Dendritic cell treated with granulocyte-macrophage colony-stimulating factor and Interleukin-4, amounts not matched to agents 40 ng/mL and 50 ng/mL, for 4 days (primary cell): ENCODE data around the gene HPD.
"Not testable (repeated sequence)": the region's sequence is repeated elsewhere in the genome, so short reads cannot be mapped to it uniquely, and the experiment has no call there.

ENCODE experiments used
- H3K27ac Mint-ChIP-seq: one replicate; pipeline ENCODE4 v1.8.0; 2022; ENCODE audit warnings: mild to moderate bottlenecking, mixed read lengths
- H3K27me3 Mint-ChIP-seq: one replicate; pipeline ENCODE4 v1.8.0; 2022; ENCODE audit warnings: mild to moderate bottlenecking, mixed read lengths
- H3K36me3 Mint-ChIP-seq: one replicate; pipeline ENCODE4 v1.8.0; 2022; ENCODE audit warnings: low read depth, mixed read lengths
- H3K4me1 Mint-ChIP-seq: one replicate; pipeline ENCODE4 v1.8.0; 2022; ENCODE audit warnings: low read depth, mixed read lengths
- H3K4me3 Mint-ChIP-seq: one replicate; pipeline ENCODE4 v1.8.0; 2022; ENCODE audit warnings: mild to moderate bottlenecking, moderate library complexity, mixed read lengths
- H3K9me3 Mint-ChIP-seq: one replicate; pipeline ENCODE4 v1.8.0; 2022; ENCODE audit warnings: mixed read lengths
- intact Hi-C: fragments of 100-400 bp; cut with micrococcal nuclease; formaldehyde crosslinking; loops from one replicate; pipeline ENCODE4 v1.15.0; 2022

The HPD gene

GRCh38 chr12:121883315-121883660, 24.6 kb upstream of the HPD start:
- intact Hi-C loops: no loop called here
- no peak overlapping the region for H3K4me3 Mint-ChIP-seq
- H3K27me3 Mint-ChIP-seq: peaks cover 1% of the 10 kb centered on the region
- H3K27ac Mint-ChIP-seq: peak overlapping the region; percentile 18
- no peaks in the 10 kb centered on the region for H3K9me3 Mint-ChIP-seq
- no peaks in the 10 kb centered on the region for H3K4me1 Mint-ChIP-seq
- H3K36me3 Mint-ChIP-seq: no peaks in the 10 kb centered on the region

- peak overlapping the region; percentile 45 for H3K27ac Mint-ChIP-seq
- H3K4me3 Mint-ChIP-seq, H3K27me3 Mint-ChIP-seq, intact Hi-C loops, H3K9me3 Mint-ChIP-seq, H3K36me3 Mint-ChIP-seq: not testable (repeated sequence)
- H3K4me1 Mint-ChIP-seq: peaks cover 44% of the 10 kb centered on the region
Measured at GRCh38 chr12:121876080-121876447, 17.4 kb upstream of the HPD start.

- no peaks in the 10 kb centered on the region for H3K27me3 Mint-ChIP-seq
- peaks cover 44% of the 10 kb centered on the region for H3K4me1 Mint-ChIP-seq
- no peaks in the 10 kb centered on the region for H3K36me3 Mint-ChIP-seq
- H3K27ac Mint-ChIP-seq: no peak overlapping the region
- no peaks in the 10 kb centered on the region for H3K9me3 Mint-ChIP-seq
- H3K4me3 Mint-ChIP-seq: no peak overlapping the region
- intact Hi-C loops: no loop called here
Measured at GRCh38 chr12:121875582-121875981, 16.9 kb upstream of the HPD start.

- peaks cover 44% of the 10 kb centered on the region for H3K4me1 Mint-ChIP-seq
- no peak overlapping the region for H3K4me3 Mint-ChIP-seq
- H3K27me3 Mint-ChIP-seq: no peaks in the 10 kb centered on the region
- H3K36me3 Mint-ChIP-seq: no peaks in the 10 kb centered on the region
- intact Hi-C loops: no loop called here
- H3K27ac Mint-ChIP-seq: peak overlapping the region; percentile 79
- no peaks in the 10 kb centered on the region for H3K9me3 Mint-ChIP-seq
Measured at GRCh38 chr12:121874071-121874470, 15.4 kb upstream of the HPD start.

- intact Hi-C loops: no loop called here
- no peaks in the 10 kb centered on the region for H3K36me3 Mint-ChIP-seq
- H3K4me3 Mint-ChIP-seq: no peak overlapping the region
- peak overlapping the region; percentile 79 for H3K27ac Mint-ChIP-seq
- H3K27me3 Mint-ChIP-seq: no peaks in the 10 kb centered on the region
- no peaks in the 10 kb centered on the region for H3K9me3 Mint-ChIP-seq
- H3K4me1 Mint-ChIP-seq: peaks cover 47% of the 10 kb centered on the region
Measured at GRCh38 chr12:121873216-121873569, 14.5 kb upstream of the HPD start.

GRCh38 chr12:121872546-121873215, 14.0 kb upstream of the HPD start:
- H3K4me1 Mint-ChIP-seq: peaks cover 52% of the 10 kb centered on the region
- H3K27me3 Mint-ChIP-seq: no peaks in the 10 kb centered on the region
- no peak overlapping the region for H3K4me3 Mint-ChIP-seq
- no peaks in the 10 kb centered on the region for H3K9me3 Mint-ChIP-seq
- peak overlapping the region; percentile 11 for H3K27ac Mint-ChIP-seq
- H3K36me3 Mint-ChIP-seq: no peaks in the 10 kb centered on the region
- intact Hi-C loops: no loop called here

GRCh38 chr12:121871467-121871866, 12.8 kb upstream of the HPD start:
- no peaks in the 10 kb centered on the region for H3K27me3 Mint-ChIP-seq
- no peaks in the 10 kb centered on the region for H3K9me3 Mint-ChIP-seq
- H3K36me3 Mint-ChIP-seq: no peaks in the 10 kb centered on the region
- H3K4me1 Mint-ChIP-seq: peaks cover 49% of the 10 kb centered on the region
- intact Hi-C loops: no loop called here
- no peak overlapping the region for H3K4me3 Mint-ChIP-seq
- H3K27ac Mint-ChIP-seq: no peak overlapping the region

- H3K36me3 Mint-ChIP-seq, intact Hi-C loops, H3K27me3 Mint-ChIP-seq: not testable (repeated sequence)
Measured at GRCh38 chr12:121869229-121869628, 10.6 kb upstream of the HPD start.

GRCh38 chr12:121866331-121866730, 7.7 kb upstream of the HPD start:
- H3K27ac Mint-ChIP-seq: no peak overlapping the region
- H3K9me3 Mint-ChIP-seq: no peaks in the 10 kb centered on the region
- peaks cover 8% of the 10 kb centered on the region for H3K4me1 Mint-ChIP-seq
- H3K27me3 Mint-ChIP-seq: no peaks in the 10 kb centered on the region
- no peak overlapping the region for H3K4me3 Mint-ChIP-seq
- intact Hi-C loops: no loop called here
- H3K36me3 Mint-ChIP-seq: no peaks in the 10 kb centered on the region

More at GRCh38 chr12:121869229-121869628, 10.6 kb upstream of the HPD start:
- not testable (repeated sequence) for H3K9me3 Mint-ChIP-seq, H3K27ac Mint-ChIP-seq, H3K4me3 Mint-ChIP-seq
- H3K4me1 Mint-ChIP-seq: peaks cover 29% of the 10 kb centered on the region

- peaks cover under 1% of the 10 kb centered on the region for H3K27me3 Mint-ChIP-seq
- intact Hi-C loops: no loop called here
- H3K27ac Mint-ChIP-seq: no peak overlapping the region
- no peaks in the 10 kb centered on the region for H3K36me3 Mint-ChIP-seq
- H3K4me1 Mint-ChIP-seq: peaks cover 19% of the 10 kb centered on the region
- H3K9me3 Mint-ChIP-seq: no peaks in the 10 kb centered on the region
- no peak overlapping the region for H3K4me3 Mint-ChIP-seq
Measured at GRCh38 chr12:121861636-121862254, 3.1 kb upstream of the HPD start.

GRCh38 chr12:121860699-121861098, 2.0 kb upstream of the HPD start:
- H3K4me3 Mint-ChIP-seq, H3K27ac Mint-ChIP-seq, H3K9me3 Mint-ChIP-seq, intact Hi-C loops, H3K27me3 Mint-ChIP-seq, H3K36me3 Mint-ChIP-seq: not testable (repeated sequence)
- peaks cover 30% of the 10 kb centered on the region for H3K4me1 Mint-ChIP-seq

GRCh38 chr12:121860257-121860656, 1.6 kb upstream of the HPD start:
- Mint-ChIP-seq H3K4me3 (no peak overlapping the region), H3K4me1 (peaks cover 34% of the 10 kb centered on the region), H3K27me3 (peaks cover 7% of the 10 kb centered on the region), H3K27ac (no peak overlapping the region), H3K9me3 (no peaks in the 10 kb centered on the region), H3K36me3 (no peaks in the 10 kb centered on the region)
- intact Hi-C loops: no loop called here

GRCh38 chr12:121858318-121858661, 369 bp downstream of the HPD start:
- Mint-ChIP-seq H3K9me3 (no peaks in the 10 kb centered on the region), H3K4me1 (peaks cover 37% of the 10 kb centered on the region), H3K4me3 (no peak overlapping the region), H3K27me3 (peaks cover 10% of the 10 kb centered on the region), H3K36me3 (no peaks in the 10 kb centered on the region), H3K27ac (no peak overlapping the region)
- intact Hi-C loops: no loop called here

- H3K4me3 Mint-ChIP-seq: no peak overlapping the region
- H3K36me3 Mint-ChIP-seq: no peaks in the 10 kb centered on the region
- H3K9me3 Mint-ChIP-seq: no peaks in the 10 kb centered on the region
- H3K27ac Mint-ChIP-seq: no peak overlapping the region
- H3K4me1 Mint-ChIP-seq: peaks cover 37% of the 10 kb centered on the region
- intact Hi-C loops: no loop called here
- H3K27me3 Mint-ChIP-seq: peaks cover 10% of the 10 kb centered on the region
Measured at GRCh38 chr12:121857322-121858246, 1.1 kb downstream of the HPD start.
